ENCODE results near the gene LRRC3.

- TF ChIP-seq CTCF (IDR thresholded peaks at IDR 0.05; ENCODE audit: extremely low read depth in 1 of 2, insufficient read depth in 1 of 2, low read depth in 1 of 2, low read length in 2 of 2) (no peak), POLR2A (IDR thresholded peaks at IDR 0.05; ENCODE audit: low read depth, low read length) (no peak), MYC (IDR thresholded peaks at IDR 0.05; ENCODE audit: low read depth, low read length) (no peak), EZH2 (IDR thresholded peaks at IDR 0.05; ENCODE audit: borderline replicate concordance, low read depth, low read length, severe bottlenecking) (no peak), JUN (IDR thresholded peaks at IDR 0.05; ENCODE audit: borderline replicate concordance, insufficient read depth, insufficient read length, low read depth) (no peak), POLR2AphosphoS5 (IDR thresholded peaks at IDR 0.05; ENCODE audit: insufficient read depth, low read depth, low read length) (no peak)
- TF ChIP-seq, protein P1, sequence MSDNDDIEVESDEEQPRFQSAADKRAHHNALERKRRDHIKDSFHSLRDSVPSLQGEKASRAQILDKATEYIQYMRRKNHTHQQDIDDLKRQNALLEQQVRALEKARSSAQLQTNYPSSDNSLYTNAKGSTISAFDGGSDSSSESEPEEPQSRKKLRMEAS (IDR thresholded peaks at IDR 0.05; ENCODE audit: insufficient read depth, insufficient read length): no peak
Measured at GRCh38 chr21:44459712-44460440, 4.6 kb downstream of the LRRC3 start.

All from endothelial cell of umbilical vein (primary cell).